ENCODE results near the gene PTGDS.

The PTGDS gene

DNA sequence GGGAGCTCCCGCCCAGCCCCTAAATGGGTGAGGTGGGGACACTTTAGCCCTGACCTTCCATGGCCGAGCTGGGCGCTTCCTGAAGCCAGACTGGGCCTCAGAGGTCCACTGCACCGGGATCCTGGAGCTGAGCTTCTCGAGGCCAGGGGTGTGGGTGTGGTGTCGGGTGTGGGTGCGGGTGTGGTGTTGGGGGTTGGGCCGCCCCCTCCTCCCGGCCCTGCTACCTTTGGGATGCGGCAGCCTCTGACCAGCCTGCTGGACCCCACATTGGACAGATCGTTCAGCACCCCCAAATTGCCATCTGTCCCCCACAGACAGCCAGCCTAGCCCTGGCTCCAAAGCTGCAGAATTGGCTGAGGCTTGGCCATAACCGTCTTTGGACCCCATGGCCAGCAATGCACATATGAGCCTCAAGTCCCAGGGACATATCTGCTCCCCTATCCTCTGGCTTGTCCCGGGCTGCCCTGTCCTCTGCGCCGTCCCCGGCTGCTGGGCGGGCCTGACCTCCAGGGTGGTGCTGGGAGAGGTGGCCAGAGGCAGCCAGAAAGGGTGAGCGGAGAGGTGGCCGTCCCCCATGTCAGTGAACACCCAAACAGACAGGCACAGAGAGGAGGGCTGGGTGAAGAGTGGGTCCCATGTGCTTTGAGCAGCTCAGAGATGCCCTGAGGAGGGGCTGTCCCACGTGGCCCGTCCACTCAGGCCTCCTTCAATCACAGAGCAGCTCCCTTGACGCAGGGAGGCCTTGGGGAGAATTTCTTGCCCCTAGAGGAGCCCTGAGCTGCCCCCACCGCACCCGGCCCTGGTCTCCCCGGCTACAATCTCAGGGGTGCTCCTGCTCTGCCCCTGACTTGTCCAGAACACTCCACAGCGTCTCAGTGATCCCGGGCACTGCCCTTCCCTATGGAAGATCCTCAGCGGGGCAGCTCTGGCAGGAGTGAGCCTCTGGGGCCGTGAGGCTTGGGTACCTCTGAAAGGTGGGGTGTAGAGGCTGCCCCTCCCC, 3.4 kb upstream of the PTGDS start:
- no peak for DNase-seq (ENCODE audit: low spot score)

DNA sequence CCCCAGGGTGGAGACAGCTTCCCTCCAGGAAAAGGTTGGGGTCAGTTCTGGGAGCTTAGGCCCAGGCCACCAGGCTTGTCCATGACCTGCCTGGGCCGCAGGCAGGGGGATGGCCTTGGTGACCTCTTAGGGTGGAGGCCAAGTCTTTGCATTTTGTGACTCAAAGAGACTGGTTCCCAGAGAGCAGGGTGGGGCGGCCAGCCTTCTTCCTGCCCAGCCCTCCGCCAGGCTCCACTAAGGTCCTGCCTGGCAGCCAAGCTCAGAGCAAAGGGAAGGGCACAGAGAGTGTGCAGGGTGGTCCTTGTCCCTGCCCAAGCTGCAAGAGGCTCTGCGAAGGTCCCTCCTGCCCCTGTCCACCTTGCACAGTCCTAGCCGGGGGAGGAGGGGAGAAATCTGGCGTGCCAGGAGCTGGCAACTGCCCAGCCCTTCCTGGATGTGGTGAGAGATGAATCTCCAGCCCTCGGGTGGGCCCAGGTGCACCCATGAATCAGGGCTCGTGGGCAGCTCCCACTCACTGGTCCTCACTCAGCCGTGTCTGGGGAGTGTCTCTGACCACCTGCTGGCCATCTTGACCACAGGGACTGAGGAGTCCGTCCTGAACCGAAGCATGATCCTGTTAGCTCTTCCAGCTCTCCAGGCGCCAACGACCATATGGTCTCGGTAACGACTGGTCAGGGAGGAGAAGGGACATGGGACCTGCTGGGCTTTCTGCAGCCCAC, 2.3 kb upstream of the PTGDS start:
- DNase-seq (ENCODE audit: low spot score), result peak; percentile 29

DNA sequence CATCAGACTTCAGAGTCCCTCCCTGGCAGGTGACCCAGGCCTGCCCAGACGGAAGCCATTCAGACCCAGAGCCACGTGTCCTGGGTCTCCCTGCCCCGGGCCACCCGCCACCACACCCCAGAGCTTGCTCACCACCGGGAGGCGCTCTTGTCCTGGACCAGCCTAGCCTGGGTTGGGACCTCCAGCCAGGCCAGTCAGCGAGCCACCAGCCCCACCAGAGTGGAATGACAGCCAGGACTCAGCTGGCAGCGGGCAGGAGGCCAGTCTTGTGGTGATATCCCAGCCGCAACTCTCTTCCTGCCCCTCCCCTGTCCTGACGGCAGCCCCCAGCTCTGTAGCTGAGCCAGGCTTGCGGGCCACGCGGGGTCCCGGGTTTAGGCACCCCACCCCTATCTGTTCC, 1.7 kb upstream of the PTGDS start:
- no peak for DNase-seq (ENCODE audit: low spot score)

DNA sequence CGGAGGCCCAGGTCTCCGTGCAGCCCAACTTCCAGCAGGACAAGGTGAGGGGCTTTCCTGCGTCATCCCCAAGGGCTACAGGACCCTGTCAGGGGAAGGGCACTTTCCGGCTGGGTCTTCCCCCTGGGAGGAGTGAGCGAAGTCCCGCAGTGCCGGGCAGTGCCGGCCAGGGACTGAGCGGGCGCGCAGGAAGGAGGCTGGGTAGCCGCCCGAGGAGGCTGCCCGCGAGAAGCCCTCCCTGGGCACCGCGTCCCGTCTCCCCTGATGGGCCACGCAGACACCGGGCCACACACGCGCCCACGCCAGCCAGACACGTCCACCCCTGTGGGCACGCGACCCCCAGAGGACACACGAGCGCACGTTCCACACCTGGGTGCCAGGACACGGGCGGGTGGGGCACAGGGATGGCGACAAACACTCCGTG, 357 bp downstream of the PTGDS start:
- no peak for DNase-seq (ENCODE audit: low spot score)

DNA sequence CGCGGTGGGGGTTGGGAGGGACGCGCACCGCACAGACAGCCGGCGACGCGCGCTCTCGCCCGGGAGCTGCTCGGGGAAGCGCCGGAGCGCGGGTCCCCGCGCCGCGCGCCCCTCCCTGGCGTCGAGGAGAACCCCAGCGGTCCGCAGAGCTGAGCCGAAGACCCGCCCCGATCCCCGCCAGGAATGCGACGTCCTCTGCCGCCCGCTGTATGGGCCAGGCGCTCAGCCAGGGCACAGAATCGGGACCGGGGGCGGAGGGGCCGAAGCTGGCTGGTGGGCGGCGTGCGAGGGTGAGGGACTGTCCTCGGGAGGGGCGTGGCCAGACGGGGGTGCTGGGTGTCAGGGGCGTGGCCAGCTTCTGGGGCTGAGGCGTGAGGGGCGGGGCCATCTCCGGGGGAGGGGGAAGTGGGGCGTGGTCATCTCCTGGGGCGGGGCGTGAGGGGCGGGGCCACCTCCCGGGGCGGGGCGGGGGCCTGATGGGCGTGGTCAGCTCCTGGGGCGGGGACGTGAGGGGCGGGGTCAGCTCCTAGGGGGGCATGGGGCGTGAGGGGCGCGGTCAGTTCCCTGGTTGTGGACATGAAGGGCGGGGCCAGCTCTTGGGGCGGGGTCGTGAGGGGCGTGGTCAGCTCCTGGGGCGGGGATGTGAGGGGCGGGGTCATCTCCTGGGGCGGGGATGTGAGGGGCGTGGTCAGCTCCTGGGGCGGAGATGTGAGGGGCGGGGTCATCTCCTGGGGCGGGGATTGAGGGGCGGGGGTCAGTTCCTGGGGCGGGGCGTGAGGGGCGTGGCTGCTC, 965 bp downstream of the PTGDS start:
- peak; percentile 22 for DNase-seq (ENCODE audit: low spot score)

DNA sequence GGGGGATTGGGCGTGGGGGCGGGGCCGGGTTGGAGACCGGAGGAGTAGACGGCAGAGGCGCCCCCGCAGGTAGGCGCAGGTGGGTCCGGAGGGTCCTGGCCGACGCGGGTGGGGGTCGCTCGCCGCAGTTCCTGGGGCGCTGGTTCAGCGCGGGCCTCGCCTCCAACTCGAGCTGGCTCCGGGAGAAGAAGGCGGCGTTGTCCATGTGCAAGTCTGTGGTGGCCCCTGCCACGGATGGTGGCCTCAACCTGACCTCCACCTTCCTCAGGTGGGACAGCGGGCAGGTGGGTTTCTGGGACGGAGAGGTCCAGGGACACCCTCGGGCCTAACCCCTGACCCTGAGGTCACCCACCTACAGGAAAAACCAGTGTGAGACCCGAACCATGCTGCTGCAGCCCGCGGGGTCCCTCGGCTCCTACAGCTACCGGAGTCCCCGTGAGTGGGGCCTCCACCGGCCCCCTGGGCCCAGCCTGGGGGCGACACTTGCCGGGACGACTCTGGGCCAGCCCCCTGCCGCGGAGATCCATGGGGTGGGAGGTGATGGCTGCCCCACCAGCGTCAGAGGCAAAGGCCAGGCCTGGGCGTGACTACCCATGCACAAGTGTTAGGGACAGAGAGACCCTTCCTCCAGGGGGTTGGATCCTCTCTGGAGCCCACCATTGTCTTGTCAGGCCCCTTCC, 1.7 kb downstream of the PTGDS start:
- DNase-seq (ENCODE audit: low spot score), result no peak

DNA sequence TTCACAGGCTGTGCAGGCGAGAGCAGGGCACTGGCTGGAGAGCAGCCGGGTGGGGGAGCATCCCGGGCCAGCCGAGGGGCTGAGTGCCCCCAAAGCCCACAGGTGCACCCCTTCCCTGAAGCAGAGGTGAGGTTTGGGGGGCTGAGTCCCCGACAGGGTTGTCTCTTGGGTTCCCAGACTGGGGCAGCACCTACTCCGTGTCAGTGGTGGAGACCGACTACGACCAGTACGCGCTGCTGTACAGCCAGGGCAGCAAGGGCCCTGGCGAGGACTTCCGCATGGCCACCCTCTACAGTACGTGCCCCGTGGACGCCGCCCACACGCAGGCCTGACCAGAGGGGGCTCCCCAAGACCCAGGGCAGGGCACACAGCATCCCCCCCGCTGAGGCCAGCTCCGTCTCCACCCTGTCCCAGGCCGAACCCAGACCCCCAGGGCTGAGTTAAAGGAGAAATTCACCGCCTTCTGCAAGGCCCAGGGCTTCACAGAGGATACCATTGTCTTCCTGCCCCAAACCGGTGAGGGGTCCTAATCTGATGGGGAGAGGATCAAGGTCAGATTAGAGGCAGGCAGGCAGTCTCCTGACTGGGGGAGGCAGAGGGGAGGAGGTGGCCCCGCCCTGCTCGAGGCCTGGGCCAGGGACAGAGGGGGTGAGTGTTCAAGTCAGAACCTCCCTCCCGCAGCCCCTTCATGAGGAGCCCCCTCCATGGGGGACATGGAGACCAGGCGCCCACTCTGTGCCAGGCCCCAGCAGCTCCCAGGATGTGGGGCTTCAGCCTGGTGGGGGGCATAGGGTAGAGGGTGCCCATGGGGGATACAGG, 2.7 kb downstream of the PTGDS start:
- no peak for DNase-seq (ENCODE audit: low spot score)

DNA sequence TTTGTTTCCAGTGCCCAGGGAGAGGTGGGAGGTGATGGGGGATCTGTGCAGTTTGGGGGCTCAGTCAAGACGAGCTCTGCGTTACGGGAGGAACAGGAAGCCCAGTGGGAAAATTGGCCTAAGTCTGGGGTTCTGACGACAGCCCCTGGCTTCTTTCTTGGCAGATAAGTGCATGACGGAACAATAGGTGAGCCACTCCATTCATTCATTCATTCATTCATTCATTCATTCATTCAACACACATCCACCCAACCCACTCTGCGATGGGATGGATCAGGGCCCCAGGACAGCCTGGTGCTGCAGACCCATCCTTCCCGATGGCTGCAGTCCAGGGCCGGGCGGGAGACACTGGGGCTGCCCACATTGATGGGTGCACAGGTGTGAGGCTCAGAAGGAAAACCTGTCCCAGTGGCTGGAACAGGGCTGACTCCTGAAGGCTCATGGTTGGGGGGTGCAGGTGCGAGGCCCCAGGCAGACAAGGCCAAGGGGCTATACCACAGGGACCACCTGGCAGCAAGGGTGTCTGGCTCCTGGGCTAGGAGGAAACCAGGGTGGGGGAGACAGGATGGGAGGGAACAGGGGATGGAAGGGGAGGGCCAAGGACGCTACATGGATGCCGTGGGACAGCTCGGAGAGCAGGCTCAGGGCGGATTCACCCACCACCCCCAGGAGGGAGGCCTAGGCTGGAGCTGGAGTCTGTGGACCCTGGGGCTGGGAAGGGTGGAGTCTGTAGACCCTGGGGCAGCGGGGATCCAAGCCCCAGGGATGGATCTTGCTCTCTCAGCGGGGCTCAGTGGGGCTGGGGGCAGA, 3.6 kb downstream of the PTGDS start:
- DNase-seq (ENCODE audit: low spot score), result no peak

DNA sequence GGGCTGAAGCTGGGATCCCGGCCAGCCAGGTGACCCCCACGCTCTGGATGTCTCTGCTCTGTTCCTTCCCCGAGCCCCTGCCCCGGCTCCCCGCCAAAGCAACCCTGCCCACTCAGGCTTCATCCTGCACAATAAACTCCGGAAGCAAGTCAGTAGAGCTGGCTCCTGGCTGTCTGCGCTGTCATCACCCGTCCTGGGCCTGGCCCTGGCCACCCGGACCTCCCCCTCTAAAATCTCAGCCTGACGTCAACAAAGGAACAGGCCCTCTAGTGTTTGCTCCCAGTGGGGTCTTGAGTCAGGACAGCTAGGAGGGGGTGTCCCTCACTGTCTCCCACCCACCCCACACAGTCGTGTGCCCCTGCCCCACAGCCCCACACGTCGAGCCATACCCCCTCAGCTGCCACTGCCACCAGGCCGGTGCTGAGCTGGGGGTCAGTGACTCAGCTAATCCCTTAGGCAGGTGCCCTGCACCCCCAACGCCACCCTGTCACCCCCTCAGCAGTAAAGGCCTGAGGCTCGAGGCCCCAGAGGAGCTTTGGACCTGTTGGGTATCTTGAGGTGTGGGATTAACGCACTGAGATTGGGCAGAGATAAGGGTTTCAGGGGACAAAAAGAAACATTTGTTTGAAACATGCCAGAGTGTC, 4.4 kb downstream of the PTGDS start:
- no peak for DNase-seq (ENCODE audit: low spot score)

DNA sequence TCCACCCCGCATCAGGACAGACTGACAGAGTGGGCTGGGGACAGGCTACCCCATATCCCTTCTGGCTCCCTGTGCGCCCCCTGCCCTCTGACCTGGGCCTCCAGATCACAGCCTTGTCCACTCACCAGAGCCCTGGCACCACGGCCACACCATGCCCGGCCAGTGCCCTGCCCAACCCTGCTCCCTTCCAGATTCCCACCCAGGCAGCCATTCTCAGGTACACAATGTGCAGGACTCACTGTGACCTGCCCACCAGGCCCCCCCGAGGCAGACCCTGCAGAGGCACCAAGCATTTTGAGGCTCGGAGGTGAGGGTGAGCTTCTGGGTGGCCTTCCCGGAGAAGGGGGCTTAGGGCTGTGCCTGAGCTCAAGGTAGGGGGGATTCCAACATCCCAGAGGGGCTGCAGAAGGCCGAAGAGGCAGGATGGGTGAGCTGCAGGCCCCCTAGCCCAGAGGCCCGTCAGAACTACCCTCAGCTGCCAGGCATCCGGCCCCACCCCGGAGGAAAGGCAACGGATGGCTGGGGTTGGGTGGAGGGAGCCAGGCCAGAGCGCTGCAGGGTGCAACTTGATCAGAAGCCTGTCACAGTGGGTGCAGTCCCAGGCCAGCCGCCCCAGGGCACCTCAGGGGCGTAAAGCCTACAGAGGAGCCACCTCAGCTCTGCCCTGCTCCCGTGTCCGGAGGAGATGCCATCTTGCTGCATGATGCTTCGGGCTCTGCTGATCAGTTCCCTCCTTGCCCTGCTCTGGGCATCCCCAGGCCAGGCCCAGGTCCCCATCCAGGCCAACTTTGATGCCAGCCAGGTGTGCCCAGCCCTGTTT, 5.1 kb downstream of the PTGDS start, which contains the start of gene LCNL1:
LCNL1 (plus strand) TSS at position 762 of the 820 bp plus-strand sequence. CDS start 594 bp downstream, outside the sequence.
- DNase-seq (ENCODE audit: low spot score), result no peak

DNA sequence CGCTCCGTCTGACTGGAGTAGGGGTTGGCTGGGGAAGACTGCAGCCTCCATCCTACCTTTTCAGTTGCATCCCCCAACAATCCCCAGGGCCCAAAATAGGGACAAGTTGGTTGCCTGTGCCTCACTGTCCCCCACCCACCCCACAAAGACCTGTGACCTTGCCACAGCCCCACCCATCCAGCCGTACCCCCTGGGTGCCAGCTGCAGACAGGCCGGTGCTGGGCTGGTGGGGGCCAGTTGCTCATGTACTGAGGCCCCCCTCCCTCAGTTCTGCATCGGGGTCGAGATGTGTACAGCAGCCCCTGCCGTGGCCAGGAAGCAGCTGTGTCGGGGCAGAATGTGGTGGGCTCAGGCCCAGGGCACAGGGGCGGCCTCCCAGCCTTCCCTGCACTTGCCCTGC, 5.9 kb downstream of the PTGDS start:
- DNase-seq (ENCODE audit: low spot score), result no peak

DNA sequence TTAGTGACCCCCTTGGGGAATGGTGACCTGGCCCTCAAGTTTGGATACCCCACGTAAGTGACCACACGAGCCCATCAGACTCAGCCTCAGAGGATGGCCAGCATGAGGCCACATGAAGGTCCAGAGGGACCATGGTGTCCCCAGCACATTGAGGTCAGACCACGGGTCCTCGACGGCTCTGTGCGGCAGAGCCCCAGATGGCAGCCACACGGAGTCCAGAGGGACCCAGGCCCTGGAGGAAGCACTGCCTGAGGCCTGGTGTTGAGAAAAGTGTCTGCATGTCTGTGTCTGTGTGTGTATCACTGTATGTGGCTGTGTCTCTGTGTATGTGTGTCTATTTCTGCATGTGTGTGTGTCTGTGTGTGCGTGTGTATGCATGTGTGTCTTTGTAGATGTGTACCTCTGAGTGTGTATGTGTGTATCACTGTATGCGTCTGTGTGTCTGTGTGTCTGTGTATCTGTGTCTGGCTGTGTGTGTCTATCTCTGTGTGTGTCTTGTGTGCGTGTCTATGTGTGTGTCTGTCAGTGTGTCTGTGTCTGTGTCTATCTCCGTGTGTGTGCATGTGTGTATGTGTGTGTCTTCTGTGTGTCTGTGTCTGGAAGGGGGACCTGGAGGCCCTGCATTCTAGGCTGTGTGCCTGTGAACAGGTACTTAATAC, 6.5 kb downstream of the PTGDS start:
- no peak for DNase-seq (ENCODE audit: low spot score)

DNA sequence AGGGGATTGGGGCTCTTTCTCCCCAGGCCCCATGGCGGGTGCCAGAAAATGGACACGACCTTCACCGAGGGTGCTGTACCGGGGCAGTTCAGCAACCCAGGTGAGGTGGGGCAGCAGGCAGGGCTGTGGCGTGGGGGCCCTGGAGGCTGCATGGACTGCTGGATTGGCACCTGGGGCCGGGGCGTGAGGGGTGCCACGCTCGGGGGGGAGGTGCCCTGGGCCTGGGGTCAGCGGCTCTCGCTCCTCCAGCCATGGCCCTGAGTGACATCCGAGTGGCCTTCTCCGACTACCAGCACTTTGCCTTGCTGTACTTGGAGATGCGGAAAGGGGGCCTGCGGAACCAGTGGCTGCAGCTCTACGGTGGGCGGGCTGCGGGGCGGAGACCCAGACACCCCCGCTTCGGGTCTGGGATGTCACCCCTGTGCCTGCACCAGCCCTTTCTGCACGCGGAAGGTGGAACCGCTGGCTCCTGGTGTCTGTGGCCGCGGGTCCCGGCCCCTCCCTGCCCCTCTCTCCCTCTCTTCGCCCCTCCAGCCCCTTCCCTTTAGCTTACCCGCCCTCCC, 7.2 kb downstream of the PTGDS start:
- DNase-seq (ENCODE audit: low spot score), result no peak

DNA sequence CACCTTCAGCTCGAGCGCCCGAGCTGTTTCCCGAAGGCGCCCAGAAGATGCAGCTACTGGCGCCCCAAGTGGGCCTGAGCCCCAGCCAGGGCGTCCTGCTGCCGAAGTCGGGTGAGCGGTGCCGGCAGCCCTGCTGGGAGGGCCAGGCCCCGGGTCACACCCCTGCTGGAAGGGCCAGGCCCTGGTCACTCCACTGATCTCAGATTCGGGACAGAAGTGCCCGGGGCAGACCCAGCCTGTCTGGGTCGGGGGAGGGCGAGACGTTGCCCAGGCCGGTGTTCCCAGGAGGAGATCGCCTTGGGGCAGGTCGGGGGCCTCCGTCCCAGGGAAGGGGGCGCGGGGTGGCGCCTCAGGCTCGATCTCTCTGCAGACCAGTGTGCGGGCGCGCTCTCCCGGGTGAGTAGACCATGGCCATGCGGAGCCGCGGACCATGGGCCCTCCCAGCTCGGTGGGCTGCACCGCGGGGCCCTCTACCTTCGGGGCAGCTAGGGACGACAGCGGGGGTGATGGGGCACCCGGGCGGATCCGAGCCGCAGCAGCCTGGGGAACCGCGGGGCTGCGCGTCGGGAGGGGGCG, 7.8 kb downstream of the PTGDS start:
- no peak for DNase-seq (ENCODE audit: low spot score)

DNA sequence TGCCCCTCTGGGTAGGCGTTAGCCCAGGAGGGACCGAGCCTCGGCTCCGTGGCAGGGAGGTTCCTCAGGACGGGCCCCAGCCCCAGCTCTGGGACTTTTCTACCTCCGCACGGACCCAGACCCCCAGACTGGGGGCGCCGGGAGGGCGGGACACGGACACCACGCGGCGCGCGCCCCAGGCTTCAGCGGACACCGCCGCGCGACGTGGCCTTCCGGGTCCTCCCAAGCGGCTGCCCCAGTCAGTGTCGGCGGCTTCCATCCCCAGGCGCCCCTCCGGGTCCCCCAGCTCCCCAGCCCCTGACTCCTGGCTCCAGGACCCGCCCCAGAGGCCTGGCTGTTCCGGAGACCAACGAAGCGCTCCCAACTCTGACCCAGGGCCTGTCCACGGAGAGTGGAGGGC, 8.5 kb downstream of the PTGDS start:
- no peak for DNase-seq (ENCODE audit: low spot score)

DNA sequence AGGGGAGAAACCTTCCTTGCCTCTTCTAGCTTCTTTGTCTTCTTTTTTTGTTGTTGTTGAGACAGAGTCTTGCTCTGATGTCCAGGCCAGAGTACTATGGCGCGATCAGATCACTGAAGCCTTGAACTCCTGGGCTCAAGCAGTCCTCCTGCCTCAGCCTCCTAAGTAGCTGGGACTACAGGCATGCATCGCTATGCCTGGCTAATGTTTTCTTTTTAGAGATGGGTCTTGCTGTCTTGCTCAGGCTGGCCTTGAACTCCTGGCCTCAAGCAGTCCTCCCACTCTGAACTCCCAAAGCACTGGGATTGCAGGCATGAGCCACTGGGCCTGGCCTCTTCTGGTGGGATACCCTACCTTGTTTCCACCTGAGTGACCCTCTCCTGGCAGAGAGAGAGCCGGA, 11.6 kb downstream of the PTGDS start:
- no peak for DNase-seq (ENCODE audit: low spot score)

DNA sequence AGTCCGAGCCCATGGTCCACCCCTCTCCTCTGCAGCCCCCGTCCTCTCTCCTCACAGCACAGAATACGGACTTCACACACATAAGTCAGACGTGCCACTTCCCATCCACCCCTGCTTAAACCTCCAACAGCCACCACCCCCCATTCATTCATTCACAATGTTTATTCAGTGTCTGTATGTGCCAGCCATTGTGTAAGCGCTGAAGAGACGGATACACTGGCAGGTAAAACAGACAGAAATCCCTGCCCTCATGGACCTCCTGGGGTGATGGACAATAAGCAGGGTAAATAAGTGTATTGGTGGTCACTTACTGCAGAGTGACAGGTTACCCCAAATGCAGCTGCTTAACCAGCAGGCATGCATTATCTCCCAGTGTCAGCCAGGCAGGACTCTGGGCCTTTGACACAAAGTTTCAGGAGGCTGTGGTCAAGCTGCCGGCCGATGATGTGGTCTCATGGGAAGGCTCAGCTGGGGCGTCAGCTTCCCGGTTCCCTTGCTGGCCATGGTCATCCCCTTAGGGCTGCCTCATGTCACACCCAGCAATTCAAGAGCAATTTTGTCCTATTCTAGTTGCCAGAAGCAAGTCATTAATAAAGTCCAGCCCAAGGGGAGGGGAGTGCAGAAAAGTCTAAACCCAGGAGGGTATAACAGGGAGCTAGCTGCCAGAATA, 13.1 kb downstream of the PTGDS start:
- no peak for DNase-seq (ENCODE audit: low spot score)

Measured in kidney tubule cell (primary cell).